Measurements from ENCODE around the gene DCLK1.

The DCLK1 gene

DNA sequence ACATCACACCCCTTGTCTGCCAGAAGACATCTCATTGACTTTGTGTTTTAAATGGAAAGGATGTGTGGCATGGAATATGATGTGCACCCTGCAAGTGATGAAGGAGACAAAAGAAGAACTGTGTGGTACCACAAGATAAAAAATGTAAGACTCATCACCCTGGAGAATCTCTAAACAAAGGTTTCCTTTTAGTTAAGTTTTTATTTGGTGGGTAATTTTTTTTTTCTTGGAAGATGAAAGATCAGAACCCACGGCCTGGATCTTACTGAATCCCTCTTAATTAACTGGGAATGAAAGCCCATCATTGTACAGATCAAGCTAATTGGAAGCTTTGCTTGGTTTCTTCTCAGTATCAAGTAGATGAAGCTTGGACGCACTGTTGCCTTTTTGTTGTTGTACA is 129.6 kb downstream of the DCLK1 start:
- Histone ChIP-seq H3K23ac (ENCODE audit: low read length) (no peak overlapping the region), H2BK5ac (ENCODE audit: low read depth, low read length, poor library complexity) (no peak overlapping the region), H3K79me2 (ENCODE audit: control insufficient read depth, insufficient read depth, low read length, poor library complexity) (no peaks in the 10 kb centered on the region)

DNA sequence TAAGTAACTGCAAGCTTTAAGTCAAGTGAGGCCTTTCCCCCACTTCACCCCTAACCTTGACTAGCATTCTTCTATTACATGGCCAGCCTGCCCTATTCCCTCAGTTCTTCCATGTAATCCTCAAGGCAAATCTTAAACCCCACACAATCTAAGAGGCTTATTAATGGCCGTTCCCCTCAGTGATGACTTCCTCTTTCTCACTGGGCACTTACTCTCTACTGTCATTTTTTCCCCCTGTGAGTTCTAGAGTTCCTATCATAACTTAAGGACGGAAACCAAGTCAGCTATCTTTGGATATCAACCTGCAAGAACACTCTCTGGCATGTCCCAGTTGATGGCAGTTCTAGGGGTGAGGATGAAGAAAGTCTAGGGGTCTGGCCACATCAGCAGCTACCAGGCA is 131.2 kb downstream of the DCLK1 start:
- no peak overlapping the region for H3K9ac ChIP-seq (ENCODE audit: low read length)
- H3K4me1 ChIP-seq (ENCODE audit: control insufficient read depth in 1 of 2, insufficient read depth in 2 of 2, low read length in 2 of 2): no peaks in the 10 kb centered on the region
- no peak overlapping the region for H3K4me2 ChIP-seq (ENCODE audit: low read length)
- no peaks in the 10 kb centered on the region for H3K79me2 ChIP-seq (ENCODE audit: control insufficient read depth, insufficient read depth, low read length, poor library complexity)
- H4K12ac ChIP-seq (ENCODE audit: low read depth, low read length): no peak overlapping the region
- H3K27ac ChIP-seq (ENCODE audit: low read depth, low read length): no peak overlapping the region
- no peaks in the 10 kb centered on the region for H3K79me1 ChIP-seq (ENCODE audit: low read length)
- H2AK5ac ChIP-seq (ENCODE audit: low read length): no peak overlapping the region
- no peak overlapping the region for H3K4ac ChIP-seq (ENCODE audit: low read depth, low read length)
- no peak overlapping the region for H3K4me3 ChIP-seq (ENCODE audit: low read depth, low read length)
- no peak overlapping the region for H3K18ac ChIP-seq (ENCODE audit: low read length)
- H2BK5ac ChIP-seq (ENCODE audit: low read depth, low read length, poor library complexity): no peak overlapping the region
- no peak for DNase-seq
- no peak overlapping the region for H3K23ac ChIP-seq (ENCODE audit: low read length)
- no peak overlapping the region for H4K91ac ChIP-seq (ENCODE audit: low read depth, low read length)
- no CpG with 5 or more reads among the region's 2 CpGs for WGBS (ENCODE audit: extremely low coverage, insufficient coverage, insufficient read length)
- no peak overlapping the region for H3K14ac ChIP-seq (ENCODE audit: low read length)
- H3K9me3 ChIP-seq (ENCODE audit: insufficient read depth, low read depth, low read length): no peaks in the 10 kb centered on the region
- H3K36me3 ChIP-seq (ENCODE audit: control insufficient read depth in 1 of 2, insufficient read depth in 2 of 2, low read length in 2 of 2): no peaks in the 10 kb centered on the region
- H2BK120ac ChIP-seq (ENCODE audit: insufficient read depth, low read length, poor library complexity): no peak overlapping the region
- no peak overlapping the region for H4K8ac ChIP-seq (ENCODE audit: low read depth, low read length)
- no peaks in the 10 kb centered on the region for H3K27me3 ChIP-seq (ENCODE audit: insufficient read depth, low read length)
- H2AFZ ChIP-seq (ENCODE audit: insufficient read depth, low read length, poor library complexity): no peak overlapping the region
- H2BK12ac ChIP-seq (ENCODE audit: low read length): no peak overlapping the region

More for the DNA sequence above, 129.6 kb downstream of the DCLK1 start:
- Histone ChIP-seq H2BK120ac (ENCODE audit: insufficient read depth, low read length, poor library complexity) (no peak overlapping the region), H3K9me3 (ENCODE audit: insufficient read depth, low read depth, low read length) (no peaks in the 10 kb centered on the region), H3K18ac (ENCODE audit: low read length) (no peak overlapping the region), H4K91ac (ENCODE audit: low read depth, low read length) (no peak overlapping the region), H3K9ac (ENCODE audit: low read length) (no peak overlapping the region), H3K4ac (ENCODE audit: low read depth, low read length) (no peak overlapping the region), H3K4me3 (ENCODE audit: low read depth, low read length) (no peak overlapping the region), H2AK5ac (ENCODE audit: low read length) (no peak overlapping the region), H3K4me2 (ENCODE audit: low read length) (no peak overlapping the region), H4K8ac (ENCODE audit: low read depth, low read length) (no peak overlapping the region), H4K12ac (ENCODE audit: low read depth, low read length) (no peak overlapping the region), H3K27me3 (ENCODE audit: insufficient read depth, low read length) (no peaks in the 10 kb centered on the region), H3K27ac (ENCODE audit: low read depth, low read length) (no peak overlapping the region), H2BK12ac (ENCODE audit: low read length) (no peak overlapping the region), H3K14ac (ENCODE audit: low read length) (no peak overlapping the region), H2AFZ (ENCODE audit: insufficient read depth, low read length, poor library complexity) (no peak overlapping the region), H3K36me3 (ENCODE audit: control insufficient read depth in 1 of 2, insufficient read depth in 2 of 2, low read length in 2 of 2) (no peaks in the 10 kb centered on the region), H3K4me1 (ENCODE audit: control insufficient read depth in 1 of 2, insufficient read depth in 2 of 2, low read length in 2 of 2) (no peaks in the 10 kb centered on the region), H3K79me1 (ENCODE audit: low read length) (no peaks in the 10 kb centered on the region)
- WGBS (ENCODE audit: extremely low coverage, insufficient coverage, insufficient read length): no CpG with 5 or more reads among the region's 2 CpGs
- no peak for DNase-seq

DNA sequence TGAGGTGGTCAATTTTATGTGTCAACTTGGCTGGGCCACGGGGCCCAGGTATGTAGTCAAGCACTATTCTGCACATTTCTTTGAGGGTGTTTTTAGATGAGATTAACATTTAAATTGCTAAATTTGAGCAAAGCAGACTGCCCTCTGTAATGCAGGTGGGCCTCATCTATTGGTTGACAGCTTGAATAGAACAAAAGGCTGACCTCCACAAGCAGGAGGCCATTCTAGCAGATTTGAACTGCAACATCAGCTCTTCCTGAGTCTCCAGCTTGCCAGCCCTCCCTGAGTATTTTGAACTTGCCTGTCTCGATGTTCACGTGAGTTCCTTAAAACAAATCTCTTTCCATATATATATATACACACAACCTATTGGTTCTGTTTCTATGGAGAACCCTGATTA is 134.8 kb downstream of the DCLK1 start:
- H3K4ac ChIP-seq (ENCODE audit: low read depth, low read length): no peak overlapping the region
- DNase-seq: no peak
- no peak overlapping the region for H3K4me3 ChIP-seq (ENCODE audit: low read depth, low read length)
- no peak overlapping the region for H3K9ac ChIP-seq (ENCODE audit: low read length)
- no peak overlapping the region for H3K27ac ChIP-seq (ENCODE audit: low read depth, low read length)
- H3K79me2 ChIP-seq (ENCODE audit: control insufficient read depth, insufficient read depth, low read length, poor library complexity): no peaks in the 10 kb centered on the region
- H3K23ac ChIP-seq (ENCODE audit: low read length): no peak overlapping the region
- no peaks in the 10 kb centered on the region for H3K27me3 ChIP-seq (ENCODE audit: insufficient read depth, low read length)
- no peaks in the 10 kb centered on the region for H3K36me3 ChIP-seq (ENCODE audit: control insufficient read depth in 1 of 2, insufficient read depth in 2 of 2, low read length in 2 of 2)
- H2BK5ac ChIP-seq (ENCODE audit: low read depth, low read length, poor library complexity): no peak overlapping the region
- H3K14ac ChIP-seq (ENCODE audit: low read length): no peak overlapping the region
- no CpG with 5 or more reads among the region's 3 CpGs for WGBS (ENCODE audit: extremely low coverage, insufficient coverage, insufficient read length)
- H3K9me3 ChIP-seq (ENCODE audit: insufficient read depth, low read depth, low read length): no peaks in the 10 kb centered on the region
- no peaks in the 10 kb centered on the region for H3K4me1 ChIP-seq (ENCODE audit: control insufficient read depth in 1 of 2, insufficient read depth in 2 of 2, low read length in 2 of 2)
- no peaks in the 10 kb centered on the region for H3K79me1 ChIP-seq (ENCODE audit: low read length)
- H4K91ac ChIP-seq (ENCODE audit: low read depth, low read length): no peak overlapping the region
- H3K4me2 ChIP-seq (ENCODE audit: low read length): no peak overlapping the region
- H2BK120ac ChIP-seq (ENCODE audit: insufficient read depth, low read length, poor library complexity): no peak overlapping the region
- no peak overlapping the region for H4K8ac ChIP-seq (ENCODE audit: low read depth, low read length)
- no peak overlapping the region for H2AFZ ChIP-seq (ENCODE audit: insufficient read depth, low read length, poor library complexity)
- no peak overlapping the region for H2BK12ac ChIP-seq (ENCODE audit: low read length)
- H3K18ac ChIP-seq (ENCODE audit: low read length): no peak overlapping the region
- H4K12ac ChIP-seq (ENCODE audit: low read depth, low read length): no peak overlapping the region
- H2AK5ac ChIP-seq (ENCODE audit: low read length): no peak overlapping the region

DNA sequence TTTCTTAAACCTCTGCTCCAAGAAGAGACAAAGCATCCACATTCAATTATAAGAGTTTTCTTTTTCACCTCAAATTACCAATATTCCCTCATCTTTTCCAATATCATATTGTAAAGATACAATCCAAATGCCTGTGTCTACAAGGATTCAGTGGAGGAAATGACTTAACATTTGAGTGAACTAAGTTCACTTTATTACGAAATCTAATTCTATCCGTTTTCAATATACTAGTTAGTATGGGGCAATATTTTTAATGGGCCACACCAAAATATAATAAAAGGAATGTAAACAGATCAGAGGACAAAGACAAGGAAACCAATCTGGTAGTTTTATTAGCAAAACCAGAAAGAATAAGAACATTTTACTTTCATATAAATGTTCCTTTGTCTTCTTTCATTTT is 136.0 kb downstream of the DCLK1 start:
- Histone ChIP-seq H4K8ac (ENCODE audit: low read depth, low read length) (no peak overlapping the region), H3K14ac (ENCODE audit: low read length) (no peak overlapping the region), H3K79me1 (ENCODE audit: low read length) (no peaks in the 10 kb centered on the region), H3K18ac (ENCODE audit: low read length) (no peak overlapping the region), H2BK120ac (ENCODE audit: insufficient read depth, low read length, poor library complexity) (no peak overlapping the region), H2BK12ac (ENCODE audit: low read length) (no peak overlapping the region), H3K9ac (ENCODE audit: low read length) (no peak overlapping the region), H3K27me3 (ENCODE audit: insufficient read depth, low read length) (no peaks in the 10 kb centered on the region), H4K12ac (ENCODE audit: low read depth, low read length) (no peak overlapping the region), H3K4ac (ENCODE audit: low read depth, low read length) (no peak overlapping the region), H2AFZ (ENCODE audit: insufficient read depth, low read length, poor library complexity) (no peak overlapping the region), H3K23ac (ENCODE audit: low read length) (no peak overlapping the region), H3K4me2 (ENCODE audit: low read length) (no peak overlapping the region), H4K91ac (ENCODE audit: low read depth, low read length) (no peak overlapping the region), H3K9me3 (ENCODE audit: insufficient read depth, low read depth, low read length) (no peaks in the 10 kb centered on the region), H3K36me3 (ENCODE audit: control insufficient read depth in 1 of 2, insufficient read depth in 2 of 2, low read length in 2 of 2) (no peaks in the 10 kb centered on the region), H3K4me1 (ENCODE audit: control insufficient read depth in 1 of 2, insufficient read depth in 2 of 2, low read length in 2 of 2) (no peaks in the 10 kb centered on the region), H2BK5ac (ENCODE audit: low read depth, low read length, poor library complexity) (no peak overlapping the region), H2AK5ac (ENCODE audit: low read length) (no peak overlapping the region), H3K79me2 (ENCODE audit: control insufficient read depth, insufficient read depth, low read length, poor library complexity) (no peaks in the 10 kb centered on the region), H3K4me3 (ENCODE audit: low read depth, low read length) (no peak overlapping the region), H3K27ac (ENCODE audit: low read depth, low read length) (no peak overlapping the region)
- no peak for DNase-seq
- WGBS (ENCODE audit: extremely low coverage, insufficient coverage, insufficient read length): no CpG with 5 or more reads among the region's 2 CpGs

Measured in trophoblast cell (in vitro differentiated cells and primary cell).